ENCODE results near the gene IQSEC3. TPM values are rescaled to one million over a fixed set of nuclear protein-coding genes. Genes with fewer than 3 reads are reported as not detected.

IQSEC3 gene
- total RNA-seq, 3 donors from 2014 or later (not counting 1 experiment from before 2014, with no cell fraction given): 4.4 to 7.1 (median 5.3) TPM

- 87% methylated on average over 6 of the region's 6 CpGs for WGBS (ENCODE audit: insufficient coverage)
- intact Hi-C loops (cut with micrococcal nuclease): no loop called here
- TF ChIP-seq CTCF (IDR thresholded peaks at IDR 0.05): no peak
- no peak overlapping the region for H3K4me3 Mint-ChIP-seq
- DNase-seq (no peak), ATAC-seq (no peak)
- H3K27ac Mint-ChIP-seq: no peak overlapping the region
- Histone ChIP-seq H3K27me3 (ENCODE audit: control insufficient read depth, insufficient read depth, low read length) (no peaks in the 10 kb centered on the region), H3K36me3 (ENCODE audit: control insufficient read depth, insufficient read depth, low read length) (no peaks in the 10 kb centered on the region), H3K4me3 (ENCODE audit: low read length) (no peak overlapping the region), H3K4me1 (ENCODE audit: control insufficient read depth, insufficient read depth, low read length) (peaks cover 6% of the 10 kb centered on the region), H3K27ac (ENCODE audit: low read length) (no peak overlapping the region), H3K9me3 (ENCODE audit: control insufficient read depth, insufficient read depth, low read length) (no peaks in the 10 kb centered on the region)
- no peaks in the 10 kb centered on the region for H3K36me3 Mint-ChIP-seq
- peaks cover 5 to 9% of the 10 kb centered on the region in 2 donors for H3K27me3 Mint-ChIP-seq (ENCODE audit: low read depth in 2 of 2)
- peaks cover 0 to 7% of the 10 kb centered on the region in 2 donors for H3K4me1 Mint-ChIP-seq
- H3K9me3 Mint-ChIP-seq: no peaks in the 10 kb centered on the region
Measured at GRCh38 chr12:220491-220890, 153.9 kb downstream of the IQSEC3 start.

- no peak for TF ChIP-seq CTCF (IDR thresholded peaks at IDR 0.05)
- no peak overlapping the region for H3K27ac Mint-ChIP-seq
- DNase-seq (no peak), ATAC-seq (no peak)
- Histone ChIP-seq H3K36me3 (ENCODE audit: control insufficient read depth, insufficient read depth, low read length) (no peaks in the 10 kb centered on the region), H3K4me1 (ENCODE audit: control insufficient read depth, insufficient read depth, low read length) (peaks cover 6% of the 10 kb centered on the region), H3K27ac (ENCODE audit: low read length) (no peak overlapping the region), H3K27me3 (ENCODE audit: control insufficient read depth, insufficient read depth, low read length) (no peaks in the 10 kb centered on the region), H3K9me3 (ENCODE audit: control insufficient read depth, insufficient read depth, low read length) (no peaks in the 10 kb centered on the region), H3K4me3 (ENCODE audit: low read length) (no peak overlapping the region)
- H3K4me3 Mint-ChIP-seq: no peak overlapping the region
- WGBS (ENCODE audit: insufficient coverage): 93% methylated on average over 19 of the region's 19 CpGs
- intact Hi-C loops (cut with micrococcal nuclease): no loop called here
- peaks cover 5 to 9% of the 10 kb centered on the region in 2 donors for H3K27me3 Mint-ChIP-seq (ENCODE audit: low read depth in 2 of 2)
- H3K36me3 Mint-ChIP-seq: no peaks in the 10 kb centered on the region
- H3K9me3 Mint-ChIP-seq: no peaks in the 10 kb centered on the region
- peaks cover 0 to 7% of the 10 kb centered on the region in 2 donors for H3K4me1 Mint-ChIP-seq
Measured at GRCh38 chr12:220946-221550, 154.5 kb downstream of the IQSEC3 start.

DNA sequence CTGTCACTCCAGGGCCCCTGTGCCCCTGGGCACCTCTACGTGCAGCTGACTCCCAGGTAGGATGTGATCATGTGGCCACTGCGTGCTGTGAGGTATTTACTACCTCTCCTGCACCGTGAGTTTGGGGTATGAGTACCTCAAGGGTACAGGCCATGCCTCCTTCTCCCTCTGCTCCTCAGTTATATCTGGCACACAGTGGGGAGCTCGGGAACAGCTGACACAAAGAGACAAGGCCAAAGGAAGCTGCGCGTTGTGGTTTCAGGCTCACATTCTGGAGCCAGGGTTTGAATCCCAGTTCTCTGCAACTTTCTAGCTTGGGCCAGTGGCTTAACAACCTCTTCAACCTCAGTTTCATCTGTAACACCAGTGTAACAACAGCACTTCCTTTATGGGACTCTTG, 155.2 kb downstream of the IQSEC3 start:
- TF ChIP-seq CTCF (IDR thresholded peaks at IDR 0.05): no peak

DNA sequence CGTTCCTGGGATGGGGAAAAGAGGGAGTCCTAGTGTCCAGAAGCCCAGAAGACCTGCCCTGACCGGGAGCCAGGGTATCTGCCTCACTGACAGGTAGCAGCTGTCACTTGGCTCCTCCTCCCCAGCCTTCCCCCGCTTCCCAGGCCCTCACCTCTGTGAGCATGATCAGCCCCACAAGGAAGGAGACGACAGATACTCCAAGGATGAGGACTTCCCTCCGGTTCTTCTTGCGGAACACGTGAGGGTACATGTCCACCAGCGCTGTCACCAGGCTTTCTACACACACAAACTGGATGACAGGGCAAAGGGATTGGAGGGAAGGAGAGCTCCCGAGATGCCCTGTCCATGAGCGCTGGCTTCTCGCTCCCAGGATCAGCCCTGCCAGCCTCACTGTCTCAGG, 157.3 kb downstream of the IQSEC3 start:
- Mint-ChIP-seq H3K36me3 (no peaks in the 10 kb centered on the region), H3K27ac (no peak overlapping the region), H3K4me3 (no peak overlapping the region), H3K4me1 (peaks cover 0 to 7% of the 10 kb centered on the region in 2 donors), H3K9me3 (no peaks in the 10 kb centered on the region), H3K27me3 (ENCODE audit: low read depth in 2 of 2) (peaks cover 6 to 14% of the 10 kb centered on the region in 2 donors)
- H3K4me3 ChIP-seq (ENCODE audit: low read length): no peak overlapping the region
- no peaks in the 10 kb centered on the region for H3K27me3 ChIP-seq (ENCODE audit: control insufficient read depth, insufficient read depth, low read length)
- H3K27ac ChIP-seq (ENCODE audit: low read length): no peak overlapping the region
- no peaks in the 10 kb centered on the region for H3K36me3 ChIP-seq (ENCODE audit: control insufficient read depth, insufficient read depth, low read length)
- 86% methylated on average over 11 of the region's 11 CpGs for WGBS (ENCODE audit: insufficient coverage)
- ATAC-seq (no peak), DNase-seq (no peak)
- peaks cover 6% of the 10 kb centered on the region for H3K4me1 ChIP-seq (ENCODE audit: control insufficient read depth, insufficient read depth, low read length)
- intact Hi-C loops (cut with micrococcal nuclease): no loop called here
- TF ChIP-seq CTCF (IDR thresholded peaks at IDR 0.05): no peak
- H3K9me3 ChIP-seq (ENCODE audit: control insufficient read depth, insufficient read depth, low read length): no peaks in the 10 kb centered on the region

More for the DNA sequence above, 155.2 kb downstream of the IQSEC3 start:
- H3K36me3 Mint-ChIP-seq: no peaks in the 10 kb centered on the region
- H3K27ac Mint-ChIP-seq: no peak overlapping the region
- H3K27ac ChIP-seq (ENCODE audit: low read length): no peak overlapping the region
- DNase-seq (no peak), ATAC-seq (no peak)
- H3K4me3 Mint-ChIP-seq: no peak overlapping the region
- H3K9me3 ChIP-seq (ENCODE audit: control insufficient read depth, insufficient read depth, low read length): no peaks in the 10 kb centered on the region
- intact Hi-C loops (cut with micrococcal nuclease): no loop called here
- H3K36me3 ChIP-seq (ENCODE audit: control insufficient read depth, insufficient read depth, low read length): no peaks in the 10 kb centered on the region
- WGBS (ENCODE audit: insufficient coverage): 82% methylated on average over 6 of the region's 6 CpGs
- no peaks in the 10 kb centered on the region for H3K9me3 Mint-ChIP-seq
- H3K4me1 Mint-ChIP-seq: peaks cover 0 to 7% of the 10 kb centered on the region in 2 donors
- H3K4me3 ChIP-seq (ENCODE audit: low read length): no peak overlapping the region
- H3K27me3 ChIP-seq (ENCODE audit: control insufficient read depth, insufficient read depth, low read length): no peaks in the 10 kb centered on the region
- peaks cover 6% of the 10 kb centered on the region for H3K4me1 ChIP-seq (ENCODE audit: control insufficient read depth, insufficient read depth, low read length)
- H3K27me3 Mint-ChIP-seq (ENCODE audit: low read depth in 2 of 2): peaks cover 5 to 9% of the 10 kb centered on the region in 2 donors

Measured in natural killer cell (primary cell).